ENCODE data around the gene CCDC136. TPM values are rescaled to one million over a fixed set of nuclear protein-coding genes. Genes with fewer than 3 reads are reported as not detected.

Gene CCDC136
- total RNA-seq, 1 donor from 2014 or later, result 6.3 TPM

- ATAC-seq (no peak), DNase-seq (ENCODE audit: missing footprints) (no peak)
- intact Hi-C loops (cut with DNase I), result no loop called here
Observed at GRCh38 chr7:128849804-128850490, 58.2 kb downstream of the CCDC136 start.

- ATAC-seq (no peak), DNase-seq (ENCODE audit: missing footprints) (no peak)
- intact Hi-C loops (cut with DNase I), result no loop called here
Observed at GRCh38 chr7:128852537-128853254, 60.9 kb downstream of the CCDC136 start.

- intact Hi-C loops (cut with DNase I), result no loop called here
- no peak for ATAC-seq
- DNase-seq (ENCODE audit: missing footprints), result no peak
Observed at GRCh38 chr7:128853799-128854198, 62.0 kb downstream of the CCDC136 start.

DNA sequence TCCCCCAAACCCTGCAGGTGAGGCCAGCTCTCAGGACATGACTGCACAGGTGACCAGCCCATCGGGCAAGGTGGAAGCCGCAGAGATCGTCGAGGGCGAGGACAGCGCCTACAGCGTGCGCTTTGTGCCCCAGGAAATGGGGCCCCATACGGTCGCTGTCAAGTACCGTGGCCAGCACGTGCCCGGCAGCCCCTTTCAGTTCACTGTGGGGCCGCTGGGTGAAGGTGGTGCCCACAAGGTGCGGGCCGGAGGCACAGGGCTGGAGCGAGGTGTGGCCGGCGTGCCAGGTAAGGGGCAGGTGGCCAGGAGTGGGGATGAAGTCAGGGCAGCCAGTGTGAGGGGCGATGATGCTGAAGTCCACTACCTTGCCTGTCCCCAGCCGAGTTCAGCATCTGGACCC, 62.6 kb downstream of the CCDC136 start:
- ATAC-seq, result no peak
- intact Hi-C loops (cut with DNase I), result no loop called here
- no peak for DNase-seq (ENCODE audit: missing footprints)

DNA sequence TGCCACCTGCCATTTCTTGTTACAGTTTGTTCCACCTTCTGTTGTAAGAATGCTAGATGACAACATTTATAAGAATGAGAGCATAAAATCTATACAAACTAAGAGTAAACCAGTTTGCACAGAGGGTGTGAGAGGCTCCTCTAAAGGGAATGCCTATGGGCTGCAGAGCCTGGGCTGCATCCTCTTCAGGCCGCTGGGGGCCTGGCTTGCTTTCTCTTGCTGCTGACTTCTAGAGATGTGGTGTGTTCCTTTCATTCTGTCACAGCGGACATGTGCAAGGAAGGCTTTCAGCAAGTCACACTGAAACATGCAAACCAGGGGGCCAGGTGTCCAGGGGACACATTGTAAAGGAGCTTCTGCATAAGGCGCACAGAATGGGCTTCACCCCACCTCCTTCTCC, 63.8 kb downstream of the CCDC136 start:
- no peak for ATAC-seq
- no peak for DNase-seq (ENCODE audit: missing footprints)
- intact Hi-C loops (cut with DNase I), result no loop called here

- no peak for ATAC-seq
- DNase-seq (ENCODE audit: missing footprints), result no peak
- intact Hi-C loops (cut with DNase I), result no loop called here
Observed at GRCh38 chr7:128856001-128856718, 64.4 kb downstream of the CCDC136 start.

DNA sequence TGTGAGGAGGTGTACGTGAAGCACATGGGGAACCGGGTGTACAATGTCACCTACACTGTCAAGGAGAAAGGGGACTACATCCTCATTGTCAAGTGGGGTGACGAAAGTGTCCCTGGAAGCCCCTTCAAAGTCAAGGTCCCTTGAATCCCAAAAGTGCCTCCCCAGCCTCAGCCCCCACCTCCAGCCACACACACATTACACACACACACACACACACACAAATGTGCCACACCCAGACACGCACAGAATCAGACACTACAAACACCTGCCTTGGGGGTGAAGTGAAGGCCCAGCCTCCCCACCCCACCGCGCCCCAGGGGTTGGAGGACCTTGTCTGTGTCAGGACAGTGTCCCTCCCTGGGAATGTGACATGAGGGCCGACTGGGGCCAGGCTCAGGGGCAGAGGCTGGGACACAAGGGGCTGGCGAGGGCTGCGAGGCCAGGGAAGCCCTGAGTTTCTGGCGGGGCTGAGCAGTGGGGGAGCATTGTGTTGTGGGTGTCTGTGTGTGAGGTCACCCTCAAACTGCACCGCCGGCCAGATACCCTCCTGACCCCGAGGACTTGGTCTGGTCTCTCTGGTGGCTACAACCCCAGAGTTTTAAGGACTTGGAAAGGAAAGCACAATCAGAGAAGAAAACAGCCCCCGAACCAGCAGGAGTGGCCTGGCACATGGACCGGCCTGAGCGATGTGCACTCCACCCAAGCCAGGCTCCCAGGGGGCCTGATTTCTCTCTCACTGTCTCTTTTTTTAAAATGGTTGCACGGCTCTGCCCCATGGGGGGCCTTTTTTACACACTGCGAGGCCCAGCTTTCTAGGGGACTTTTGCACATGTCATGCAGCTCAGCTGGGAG, 66.8 kb downstream of the CCDC136 start:
- intact Hi-C loops (cut with DNase I), result no loop called here
- DNase-seq (ENCODE audit: missing footprints) (no peak), ATAC-seq (peak; percentile 6)

DNA sequence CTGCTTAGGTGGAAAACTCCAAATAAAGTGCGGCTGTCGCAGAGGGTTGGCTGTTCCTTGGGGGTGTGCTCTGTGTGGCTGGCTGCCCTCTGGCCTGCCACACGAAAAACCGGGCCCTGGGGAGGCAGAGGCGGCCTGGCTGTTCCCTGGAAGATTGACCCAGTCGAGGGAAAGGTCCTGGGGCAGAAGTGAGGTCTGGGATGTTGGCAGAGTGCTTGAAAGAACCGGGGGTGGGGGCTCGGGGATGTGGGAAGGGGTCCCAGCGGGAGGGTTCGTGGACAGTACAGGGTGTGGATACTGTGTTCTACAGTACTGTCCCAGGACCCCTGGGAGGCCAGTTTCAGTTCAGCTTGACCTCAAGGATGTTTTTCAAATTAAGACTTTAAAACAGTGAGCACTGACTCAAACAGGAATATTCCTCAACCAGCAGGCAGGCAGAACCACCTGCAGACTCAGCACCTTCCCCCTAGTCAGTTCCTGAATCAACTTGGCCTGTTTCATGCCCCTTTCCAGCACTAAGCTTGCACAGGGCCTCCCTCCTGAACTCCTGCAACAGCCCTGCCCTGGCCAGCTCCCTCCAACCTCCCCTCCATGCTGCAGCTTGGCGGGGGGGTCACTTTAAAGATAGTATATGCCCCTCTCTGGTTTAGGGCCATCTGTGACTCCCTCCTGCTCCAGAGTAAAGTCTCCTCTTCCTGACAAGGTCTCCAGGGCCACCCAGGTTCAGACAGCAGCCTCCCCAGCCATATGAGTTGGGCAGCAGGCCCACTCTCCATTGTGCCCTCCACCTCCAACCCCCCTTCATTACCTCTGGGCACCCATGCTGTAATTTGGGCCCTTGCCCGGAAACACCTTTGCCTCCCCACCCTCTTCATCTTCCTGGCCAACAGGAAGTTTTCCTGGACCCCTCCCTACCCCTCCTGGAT, 67.7 kb downstream of the CCDC136 start:
- intact Hi-C loops (cut with DNase I), result loop anchor here (2.0 to 5.0 kb wide), 2 partner anchors 27 to 122 kb away; partner anchors contain the start of gene CALU
- DNase-seq (ENCODE audit: missing footprints), result no peak
- peak; percentile 13 for ATAC-seq

- ATAC-seq, result no peak
- intact Hi-C loops (cut with DNase I), result loop anchor here (2.0 to 5.0 kb wide), 2 partner anchors 28 to 123 kb away; partner anchors contain the start of gene CALU
- DNase-seq (ENCODE audit: missing footprints), result no peak
Observed at GRCh38 chr7:128860158-128861073, 68.6 kb downstream of the CCDC136 start.

GRCh38 chr7:128861957-128862570, 70.3 kb downstream of the CCDC136 start:
- ATAC-seq, result no peak
- intact Hi-C loops (cut with DNase I), result loop anchor here (2.0 to 5.0 kb wide), 2 partner anchors 29 to 125 kb away; partner anchors contain the start of gene CALU

DNA sequence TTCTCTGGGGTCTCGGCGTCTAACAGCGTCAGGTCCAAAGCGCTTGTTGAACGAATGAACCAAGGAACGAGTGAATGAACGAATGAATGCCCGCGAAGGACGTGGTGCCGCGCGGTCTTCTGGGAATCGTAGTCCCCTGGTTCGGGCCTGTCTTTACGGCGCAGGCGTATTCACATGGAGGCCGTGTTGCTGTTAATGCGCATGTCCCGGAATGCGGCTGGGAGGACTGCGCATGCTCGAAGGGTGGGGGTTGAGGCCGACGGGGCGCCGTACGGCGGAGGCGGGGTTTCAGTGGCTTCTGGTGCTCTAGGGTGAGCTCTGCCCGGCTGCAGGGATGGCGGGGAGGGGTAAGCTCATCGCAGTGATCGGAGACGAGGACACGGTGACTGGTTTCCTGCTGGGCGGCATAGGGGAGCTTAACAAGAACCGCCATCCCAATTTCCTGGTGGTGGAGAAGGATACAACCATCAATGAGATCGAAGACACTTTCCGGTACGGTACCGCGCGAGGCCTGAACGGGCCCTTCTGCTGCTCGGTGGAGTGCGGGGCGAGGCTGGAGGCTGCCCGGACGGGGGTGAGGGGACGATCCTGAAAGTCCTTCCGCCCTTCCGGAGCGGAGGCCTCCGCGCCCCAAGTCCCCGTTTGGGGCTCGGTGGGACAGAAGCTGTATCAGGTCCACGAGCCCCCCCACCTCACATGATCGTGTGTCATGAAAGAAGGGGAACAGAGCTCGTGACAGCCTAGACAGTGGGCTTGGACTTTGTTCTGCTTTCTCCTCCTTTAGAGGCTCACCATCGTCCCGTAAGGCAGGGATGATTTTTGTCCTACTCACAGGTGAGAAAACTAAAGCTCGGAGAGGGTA, 71.0 kb downstream of the CCDC136 start, which contains the start of gene ATP6V1F:
Gene ATP6V1F (plus strand): TSS at position 286 of the 862 bp plus-strand sequence. CDS start 49 bp downstream, at position 335.
- intact Hi-C loops (cut with DNase I), result loop anchor here (5.0 kb wide), 1 partner anchor 126 kb away; the partner anchor contains the start of gene CALU
- ATAC-seq (peak; percentile 87), DNase-seq (ENCODE audit: missing footprints) (peak; percentile 99)

More at GRCh38 chr7:128861957-128862570, 70.3 kb downstream of the CCDC136 start:
- DNase-seq (ENCODE audit: missing footprints), result no peak

GRCh38 chr7:128863433-128863989, 71.7 kb downstream of the CCDC136 start:
- DNase-seq (ENCODE audit: missing footprints), result no peak
- ATAC-seq, result no peak
- intact Hi-C loops (cut with DNase I), result loop anchor here (5.0 kb wide), 1 partner anchor 126 kb away; the partner anchor contains the start of gene CALU

DNA sequence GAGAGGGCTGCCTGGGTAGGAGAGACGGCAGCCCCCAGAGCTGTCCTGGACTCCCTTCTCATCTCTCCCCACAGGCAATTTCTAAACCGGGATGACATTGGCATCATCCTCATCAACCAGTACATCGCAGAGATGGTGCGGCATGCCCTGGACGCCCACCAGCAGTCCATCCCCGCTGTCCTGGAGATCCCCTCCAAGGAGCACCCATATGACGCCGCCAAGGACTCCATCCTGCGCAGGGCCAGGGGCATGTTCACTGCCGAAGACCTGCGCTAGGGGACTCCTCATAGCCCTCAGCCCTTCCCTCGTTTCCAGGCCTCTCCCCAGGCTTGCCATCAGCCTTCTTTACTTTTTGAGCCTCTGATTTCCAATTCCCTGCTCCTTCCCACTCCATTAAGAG, 73.5 kb downstream of the CCDC136 start:
- ATAC-seq (no peak), DNase-seq (ENCODE audit: missing footprints) (no peak)
- intact Hi-C loops (cut with DNase I), result no loop called here

- DNase-seq (ENCODE audit: missing footprints), result no peak
- intact Hi-C loops (cut with DNase I), result no loop called here
Observed at GRCh38 chr7:128865996-128866877, 74.5 kb downstream of the CCDC136 start.

More at GRCh38 chr7:128865996-128866877, 74.5 kb downstream of the CCDC136 start:
- no peak for ATAC-seq
